Kidney (tissue), 14 donors: ENCODE data around the gene CA10. TPM values are rescaled to one million over a fixed set of nuclear protein-coding genes. Genes with fewer than 3 reads are reported as not detected.

Experiments
- DNase-seq, 5 donors: peaks; one replicate each; pipeline ENCODE4 v3.0.0-alpha.2; 2013 to 2020
- FAIRE-seq: peaks from 2 replicates; lab custom pipeline; 2012; peaks lifted over from hg19 to GRCh38; lab: Jason Lieb, UNC
- H3K27ac ChIP-seq, 2 donors: one replicate each; pipeline ENCODE4 v1.7.0; 2013; ENCODE audit warnings: low read depth in 2 of 2, low read length in 2 of 2, inconsistent platforms in 1 of 2
- H3K27me3 ChIP-seq: one replicate; pipeline ENCODE4 v1.7.1; 2013; ENCODE audit warnings: low read length, inconsistent platforms; ENCODE audit not compliant: control insufficient read depth, insufficient read depth
- H3K36me3 ChIP-seq, 3 donors: one replicate each; pipeline versions ENCODE4 v1.7.0 to v1.7.1; 2013; ENCODE audit warnings: low read length in 3 of 3, control low read depth in 1 of 3, inconsistent platforms in 1 of 3; ENCODE audit not compliant: insufficient read depth in 3 of 3, control insufficient read depth in 2 of 3
- H3K4me1 ChIP-seq, 3 donors: one replicate each; pipeline versions ENCODE4 v1.7.0 to v1.7.1; 2013; ENCODE audit warnings: low read length in 3 of 3, inconsistent platforms in 1 of 3, low read depth in 1 of 3; ENCODE audit not compliant: control insufficient read depth in 2 of 3, insufficient read depth in 2 of 3
- H3K4me3 ChIP-seq, 3 donors: one replicate each; pipeline versions ENCODE4 v1.7.0 to v1.8.1; 2013; ENCODE audit warnings: low read length in 3 of 3, control low read depth in 1 of 3, inconsistent platforms in 1 of 3
- H3K9ac ChIP-seq, 3 donors: one replicate each; pipeline versions ENCODE4 v1.7.0 to v1.7.1; 2013; ENCODE audit warnings: low read length in 3 of 3, control low read depth in 1 of 3, inconsistent platforms in 1 of 3
- H3K9me3 ChIP-seq, 3 donors: one replicate each; pipeline versions ENCODE4 v1.7.0 to v1.7.1; 2013; ENCODE audit warnings: low read length in 3 of 3, control low read depth in 1 of 3, inconsistent platforms in 1 of 3; ENCODE audit not compliant: control insufficient read depth in 2 of 3, insufficient read depth in 1 of 3
- intact Hi-C: fragments of 100-400 bp; cut with DNase I; formaldehyde crosslinking; loops from one replicate; pipeline ENCODE4 v1.11.1; 2022
- polyA plus RNA-seq: library from polyadenylated mRNA; stranded (reverse); fragments of 350-450 nt; fragmentation: Illumina TruSeq; extraction: RNeasy Lipid Tissue Mini Kit (QIAGEN cat#74804); gene quantifications from one replicate; pipeline ENCODE4 v1.2.3, GENCODE V29; 2014; ENCODE audit warnings: low read depth, low replicate concordance; ENCODE audit not compliant: insufficient read depth
- total RNA-seq: library from RNA; stranded (reverse); fragmentation: NEBNext Ultra II Directional; extraction: Animal tissue kit (Norgen Biotek cat#: 25700); gene quantifications from one replicate; pipeline ENCODE4 v1.2.1, GENCODE V29; 2021
- TF ChIP-seq, protein P1 (sequence below): IDR thresholded peaks from 3 replicates; pipeline ENCODE4 v1.5.1; 2012; ENCODE audit warnings: mild to moderate bottlenecking, moderate library complexity, borderline replicate concordance; ENCODE audit not compliant: insufficient read depth; ENCODE audit errors: extremely low read depth
- donor health status: control.
- donor health status: control.
- donor health status: control.
- donor health status: control.
- donor health status: control.
- donor health status: DM: yes; HTN: yes; CAD: no.
- donor health status: Normal renal cell carcinoma (clear cell type).

CA10 gene
- total and polyA plus RNA-seq, 2 donors from 2014 or later = 3.7 to 9.8 TPM

- H3K9me3 ChIP-seq = no peaks in the 10 kb centered on the region
- H3K36me3 ChIP-seq = no peaks in the 10 kb centered on the region
- TF ChIP-seq, protein P1, sequence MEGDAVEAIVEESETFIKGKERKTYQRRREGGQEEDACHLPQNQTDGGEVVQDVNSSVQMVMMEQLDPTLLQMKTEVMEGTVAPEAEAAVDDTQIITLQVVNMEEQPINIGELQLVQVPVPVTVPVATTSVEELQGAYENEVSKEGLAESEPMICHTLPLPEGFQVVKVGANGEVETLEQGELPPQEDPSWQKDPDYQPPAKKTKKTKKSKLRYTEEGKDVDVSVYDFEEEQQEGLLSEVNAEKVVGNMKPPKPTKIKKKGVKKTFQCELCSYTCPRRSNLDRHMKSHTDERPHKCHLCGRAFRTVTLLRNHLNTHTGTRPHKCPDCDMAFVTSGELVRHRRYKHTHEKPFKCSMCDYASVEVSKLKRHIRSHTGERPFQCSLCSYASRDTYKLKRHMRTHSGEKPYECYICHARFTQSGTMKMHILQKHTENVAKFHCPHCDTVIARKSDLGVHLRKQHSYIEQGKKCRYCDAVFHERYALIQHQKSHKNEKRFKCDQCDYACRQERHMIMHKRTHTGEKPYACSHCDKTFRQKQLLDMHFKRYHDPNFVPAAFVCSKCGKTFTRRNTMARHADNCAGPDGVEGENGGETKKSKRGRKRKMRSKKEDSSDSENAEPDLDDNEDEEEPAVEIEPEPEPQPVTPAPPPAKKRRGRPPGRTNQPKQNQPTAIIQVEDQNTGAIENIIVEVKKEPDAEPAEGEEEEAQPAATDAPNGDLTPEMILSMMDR = no peak
- H3K27me3 ChIP-seq = no peaks in the 10 kb centered on the region
- no peak overlapping the region for H3K9ac ChIP-seq
- FAIRE-seq (no peak), DNase-seq (no peak)
- peaks cover 0 to 8% (median 0%) of the 10 kb centered on the region in 3 donors for H3K4me1 ChIP-seq
- peak overlapping the region; percentile 16 to 72 for H3K27ac ChIP-seq
- no peak overlapping the region for H3K4me3 ChIP-seq
- intact Hi-C loops = no loop called here
Observed at GRCh38 chr17:51813140-51813783, 345.3 kb downstream of the CA10 start.

GRCh38 chr17:51807460-51807859 lies 351.1 kb downstream of the CA10 start:
- H3K4me3 ChIP-seq = no peak overlapping the region
- H3K9ac ChIP-seq = no peak overlapping the region
- H3K36me3 ChIP-seq = no peaks in the 10 kb centered on the region
- no peaks in the 10 kb centered on the region for H3K4me1 ChIP-seq
- no peak for FAIRE-seq
- no peaks in the 10 kb centered on the region for H3K27me3 ChIP-seq
- TF ChIP-seq, protein P1 = no peak
- intact Hi-C loops = no loop called here
- no peaks in the 10 kb centered on the region for H3K9me3 ChIP-seq
- no peak for DNase-seq
- no peak overlapping the region for H3K27ac ChIP-seq

DNA sequence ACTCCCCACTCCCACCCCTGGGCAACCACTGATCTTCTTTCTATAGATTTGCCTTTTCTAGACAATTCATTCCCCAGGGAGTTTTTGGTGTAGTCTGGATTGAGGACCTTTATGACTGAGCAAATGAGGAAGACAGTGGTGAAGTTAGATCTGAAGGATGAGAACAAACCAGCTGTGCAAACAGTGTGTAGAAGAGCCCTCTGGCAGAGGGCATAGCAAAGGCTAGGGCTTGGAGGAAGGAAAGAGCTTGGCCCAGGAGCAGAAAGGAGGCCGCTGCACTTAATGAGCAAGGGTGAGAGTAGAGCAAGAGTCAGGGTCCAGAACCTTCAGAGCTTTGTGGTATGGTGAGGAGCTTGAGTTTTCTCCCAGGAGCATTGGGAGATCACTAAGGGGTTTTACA lies 352.7 kb downstream of the CA10 start:
- H3K9me3 ChIP-seq = no peaks in the 10 kb centered on the region
- no peaks in the 10 kb centered on the region for H3K36me3 ChIP-seq
- no peaks in the 10 kb centered on the region for H3K4me1 ChIP-seq
- no peak overlapping the region for H3K4me3 ChIP-seq
- H3K27ac ChIP-seq = no peak overlapping the region
- no peak overlapping the region for H3K9ac ChIP-seq
- H3K27me3 ChIP-seq = no peaks in the 10 kb centered on the region
- no peak for DNase-seq
- no peak for FAIRE-seq
- intact Hi-C loops = no loop called here
- TF ChIP-seq, protein P1 = no peak

GRCh38 chr17:51805185-51805584 lies 353.3 kb downstream of the CA10 start:
- no peak for FAIRE-seq

More at GRCh38 chr17:51805185-51805584, 353.3 kb downstream of the CA10 start:
- intact Hi-C loops = no loop called here
- no peaks in the 10 kb centered on the region for H3K27me3 ChIP-seq
- DNase-seq = no peak
- H3K4me3 ChIP-seq = no peak overlapping the region
- no peak overlapping the region for H3K9ac ChIP-seq
- H3K4me1 ChIP-seq = no peaks in the 10 kb centered on the region
- H3K9me3 ChIP-seq = no peaks in the 10 kb centered on the region
- no peaks in the 10 kb centered on the region for H3K36me3 ChIP-seq
- H3K27ac ChIP-seq = no peak overlapping the region
- TF ChIP-seq, protein P1 = no peak
